GM23248 (cell line): ENCODE data around the gene LTBP3.

Experiments
- EZH2 ChIP-seq: fragments of 200-600 bp; sonication (generic); IDR thresholded peaks from 2 replicates; pipeline ENCODE4 v1.6.1; 2018; ENCODE audit warnings: antibody characterized with exemption, mild to moderate bottlenecking; ENCODE audit not compliant: insufficient read depth, poor library complexity, severe bottlenecking
- EZH2phosphoT487 ChIP-seq: fragments of 200-600 bp; sonication (generic); IDR thresholded peaks from 2 replicates; pipeline ENCODE4 v1.6.1; 2018; ENCODE audit warnings: antibody characterized with exemption, moderate library complexity, mild to moderate bottlenecking, low read depth; ENCODE audit not compliant: insufficient read depth

GRCh38 chr11:65556470-65557279 is 1.5 kb downstream of the LTBP3 start:
- no peak for TF ChIP-seq EZH2
- TF ChIP-seq EZH2phosphoT487: no peak
